BLaER1 treated with 17β-estradiol and CSF1 and Interleukin-3, amounts not matched to agents 10 nM and 100 nM (cell line): ENCODE results near the gene NR1D2.
"Not testable (repeated sequence)": the region's sequence is repeated elsewhere in the genome, so short reads cannot be mapped to it uniquely, and the experiment has no call there.

ENCODE experiments used
- H3K27ac ChIP-seq, 11 experiments: shearing (Covaris generic); formaldehyde crosslinking; 2 replicates each; pipeline ENCODE4 v1.8.1; 2022
- H3K27me3 ChIP-seq, 11 experiments: shearing (Covaris generic); formaldehyde crosslinking; 2 replicates each; pipeline ENCODE4 v1.8.1; 2022
- H3K36me3 ChIP-seq, 11 experiments: shearing (Covaris generic); formaldehyde crosslinking; 2 replicates each; pipeline ENCODE4 v1.8.1; 2022
- H3K4me1 ChIP-seq, 10 experiments: shearing (Covaris generic); formaldehyde crosslinking; 2 replicates each; pipeline ENCODE4 v1.8.1; 2022
- H3K4me2 ChIP-seq, 11 experiments: shearing (Covaris generic); formaldehyde crosslinking; 2 replicates each; pipeline ENCODE4 v1.8.1; 2022
- H3K4me3 ChIP-seq, 10 experiments: shearing (Covaris generic); formaldehyde crosslinking; 2 replicates each; pipeline ENCODE4 v1.8.1; 2022
- H3K9ac ChIP-seq, 11 experiments: shearing (Covaris generic); formaldehyde crosslinking; 2 replicates each; pipeline ENCODE4 v1.8.1; 2022
- H3K9me3 ChIP-seq, 11 experiments: shearing (Covaris generic); formaldehyde crosslinking; replicated peaks in 1 of 11; 2 replicates each; pipeline ENCODE4 v1.8.1; 2022
- H4K20me1 ChIP-seq, 11 experiments: shearing (Covaris generic); formaldehyde crosslinking; 2 replicates each; pipeline ENCODE4 v1.8.1; 2022
- Cebpa-rat ChIP-seq, 11 experiments: shearing (Covaris generic); IDR thresholded peaks; 2 replicates each; pipeline ENCODE4 v1.8.1; 2022

The NR1D2 gene

GRCh38 chr3:23944861-23945662 lies at the start of gene NR1D2:
Gene NR1D2 (plus strand): TSS chr3:23945286. CDS start chr3:23945579, 293 bp downstream.
- Histone ChIP-seq H3K27me3 (peaks cover 6 to 28% (median 20%) of the 10 kb centered on the region in 11 experiments; a peak in 20 of 22 replicates), H3K27ac (peak within 1 kb of the TSS; percentile 84 to 97 (median 87)), H3K4me2 (peak within 1 kb of the TSS; percentile 85 to 95 (median 89)), H3K9ac (peak within 1 kb of the TSS; percentile 86 to 98 (median 89)), H3K9me3 (no peaks in the 10 kb centered on the region), H3K4me3 (peak within 1 kb of the TSS; percentile 68 to 88 (median 76)), H3K4me1 (peaks cover 13 to 20% (median 18%) of the 10 kb centered on the region in 10 experiments; a peak in 19 of 20 replicates), H3K36me3 (no peaks in the 10 kb centered on the region; a peak in 1 of 22 replicates), H4K20me1 (peaks cover 0 to 40% (median 32%) of the 10 kb centered on the region in 11 experiments; a peak in 11 of 22 replicates)
- TF ChIP-seq Cebpa-rat (IDR thresholded peaks at IDR 0.05) = no peak

DNA sequence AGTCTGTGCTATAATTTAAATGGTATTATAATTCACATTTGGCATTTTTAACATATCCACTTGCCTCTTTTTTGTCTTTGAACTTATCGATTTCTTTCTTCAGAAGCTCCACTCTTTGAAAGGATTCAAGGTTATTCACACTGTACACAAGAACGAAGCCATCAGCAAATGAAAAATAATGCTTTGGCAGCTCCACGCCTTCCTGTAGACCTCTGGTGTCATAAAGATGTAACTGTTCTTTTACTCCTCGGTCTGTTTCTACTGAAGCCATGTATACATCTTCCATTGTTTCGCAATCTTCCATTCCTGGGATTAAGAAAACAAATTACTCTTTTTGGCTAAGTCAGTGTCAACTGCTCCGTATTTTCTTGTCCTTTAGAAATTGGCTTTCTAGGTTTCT lies 44.3 kb upstream of the NR1D2 start:
- Histone ChIP-seq H3K27me3 (no peaks in the 10 kb centered on the region), H3K4me3 (no peak overlapping the region), H3K27ac (no peak overlapping the region), H4K20me1 (peaks cover 0 to 9% (median 0%) of the 10 kb centered on the region in 11 experiments; a peak in 1 of 22 replicates), H3K9me3 (peaks cover 0 to 18% (median 9%) of the 10 kb centered on the region in 11 experiments; a peak in 14 of 22 replicates), H3K4me1 (no peaks in the 10 kb centered on the region), H3K36me3 (peaks cover 62 to 88% (median 78%) of the 10 kb centered on the region in 11 experiments), H3K9ac (no peak overlapping the region), H3K4me2 (no peak overlapping the region)
- TF ChIP-seq Cebpa-rat (IDR thresholded peaks at IDR 0.05) = peak in 8 of 11 experiments; percentile 32 to 81 (median 62); a peak in 10 of 22 replicates

- Histone ChIP-seq H3K27me3 (no peaks in the 10 kb centered on the region), H3K9ac (no peak overlapping the region), H3K36me3 (peaks cover 50 to 91% (median 62%) of the 10 kb centered on the region in 11 experiments), H3K4me3 (no peak overlapping the region), H3K9me3 (peaks cover 0 to 6% (median 0%) of the 10 kb centered on the region in 11 experiments; a peak in 2 of 22 replicates), H3K4me2 (no peak overlapping the region), H3K4me1 (no peaks in the 10 kb centered on the region), H4K20me1 (no peaks in the 10 kb centered on the region), H3K27ac (no peak overlapping the region)
- TF ChIP-seq Cebpa-rat (IDR thresholded peaks at IDR 0.05) = no peak
Measured at GRCh38 chr3:23904545-23904944, 40.5 kb upstream of the NR1D2 start.

DNA sequence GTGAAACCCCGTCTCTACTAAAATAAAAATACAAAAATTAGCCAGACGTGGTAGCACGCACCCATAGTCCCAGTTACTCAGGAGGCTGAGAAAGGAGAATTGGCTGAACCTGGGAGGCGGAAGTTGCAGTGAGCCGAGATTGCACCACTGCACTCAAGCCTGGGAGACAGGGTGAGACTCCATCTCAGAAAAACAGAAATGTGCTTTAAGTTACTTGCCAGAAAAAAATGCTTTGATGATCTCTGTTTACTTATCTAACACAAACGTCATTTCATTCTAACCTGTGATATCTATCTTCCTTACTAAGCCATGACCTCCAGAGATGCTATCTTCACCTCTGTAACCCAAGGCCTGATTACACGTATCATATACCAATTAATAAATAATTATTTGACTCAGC lies 35.7 kb upstream of the NR1D2 start:
- H3K36me3 ChIP-seq = peaks cover 25 to 66% (median 37%) of the 10 kb centered on the region in 11 experiments
- 0 out of 22 replicates have a peak, but pooled peaks cover 0 to 5% (median 0%) of the 10 kb centered on the region in 11 experiments for H4K20me1 ChIP-seq
- no peak for TF ChIP-seq Cebpa-rat (IDR thresholded peaks at IDR 0.05)
- H3K27me3 ChIP-seq = no peaks in the 10 kb centered on the region
- peaks cover 0 to 9% (median 7%) of the 10 kb centered on the region in 10 experiments; a peak in 10 of 20 replicates for H3K4me1 ChIP-seq
- no peak overlapping the region for H3K9ac ChIP-seq
- H3K4me3 ChIP-seq = no peak overlapping the region
- H3K4me2 ChIP-seq = no peak overlapping the region
- H3K27ac ChIP-seq = no peak overlapping the region
- 0 out of 22 replicates have a peak, but pooled peaks cover 0 to 6% (median 0%) of the 10 kb centered on the region in 11 experiments for H3K9me3 ChIP-seq

DNA sequence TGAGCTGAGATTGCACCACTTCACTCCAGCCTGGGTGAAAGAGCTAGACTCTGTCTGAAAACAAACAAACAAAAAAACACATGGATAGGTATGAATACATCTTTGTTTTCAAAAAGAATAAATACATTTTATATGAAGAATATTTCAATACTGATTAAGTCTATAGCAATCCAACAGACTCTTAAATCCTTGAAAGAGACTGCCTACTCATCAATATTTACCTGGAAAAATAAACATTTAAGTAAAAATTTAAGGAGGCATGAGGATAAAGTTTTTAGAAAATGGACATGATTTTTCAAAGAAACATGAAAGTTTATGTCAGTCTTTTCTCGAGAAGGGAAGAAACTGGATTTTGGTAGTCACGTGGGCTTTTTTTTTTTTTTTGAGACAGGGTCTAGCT lies 33.7 kb upstream of the NR1D2 start:
- no peak overlapping the region for H3K4me3 ChIP-seq
- no peak for TF ChIP-seq Cebpa-rat (IDR thresholded peaks at IDR 0.05)
- H3K27me3 ChIP-seq = peaks cover 0 to 20% (median 17%) of the 10 kb centered on the region in 11 experiments; a peak in 17 of 22 replicates
- no peak overlapping the region for H3K9ac ChIP-seq
- 0 out of 22 replicates have a peak, but pooled peaks cover 0 to 6% (median 0%) of the 10 kb centered on the region in 11 experiments for H3K9me3 ChIP-seq
- H3K4me1 ChIP-seq = peaks cover 11 to 29% (median 27%) of the 10 kb centered on the region in 10 experiments; a peak in 19 of 20 replicates
- H3K4me2 ChIP-seq = no peak overlapping the region
- H4K20me1 ChIP-seq = peaks cover 0 to 15% (median 9%) of the 10 kb centered on the region in 11 experiments; a peak in 6 of 22 replicates
- peaks cover 21 to 47% (median 31%) of the 10 kb centered on the region in 11 experiments for H3K36me3 ChIP-seq
- no peak overlapping the region for H3K27ac ChIP-seq

GRCh38 chr3:23912335-23912734 lies 32.8 kb upstream of the NR1D2 start:
- not testable (repeated sequence) for H3K4me3 ChIP-seq, H3K4me2 ChIP-seq, H3K9me3 ChIP-seq, H3K9ac ChIP-seq, H3K27ac ChIP-seq
- peaks cover 11 to 29% (median 27%) of the 10 kb centered on the region in 10 experiments; a peak in 19 of 20 replicates for H3K4me1 ChIP-seq
- peaks cover 21 to 40% (median 29%) of the 10 kb centered on the region in 11 experiments for H3K36me3 ChIP-seq
- peaks cover 0 to 15% (median 10%) of the 10 kb centered on the region in 11 experiments; a peak in 7 of 22 replicates for H4K20me1 ChIP-seq
- H3K27me3 ChIP-seq = peaks cover 0 to 23% (median 20%) of the 10 kb centered on the region in 11 experiments; a peak in 17 of 22 replicates

DNA sequence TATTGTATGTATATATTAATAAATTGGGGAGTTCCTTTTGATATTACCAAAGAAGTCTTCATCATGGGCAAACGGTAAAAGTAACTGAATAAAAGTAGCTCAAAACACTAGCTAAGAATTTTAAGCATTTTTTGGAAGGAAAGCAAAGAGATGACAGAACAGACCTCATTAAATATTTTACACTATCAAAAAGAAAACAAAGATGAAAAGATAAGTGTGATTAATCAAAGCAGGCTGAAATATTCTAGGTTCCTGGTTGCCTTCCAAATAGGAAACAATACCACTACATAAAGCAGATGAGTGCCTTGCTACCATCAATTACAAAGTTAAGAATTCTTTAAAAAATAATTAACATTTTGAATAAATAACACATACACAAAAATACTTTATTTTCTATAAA lies 31.9 kb upstream of the NR1D2 start:
- Histone ChIP-seq H3K9me3 (0 out of 22 replicates have a peak, but pooled peaks cover 0 to 6% (median 0%) of the 10 kb centered on the region in 11 experiments), H4K20me1 (peaks cover 5 to 24% (median 16%) of the 10 kb centered on the region in 11 experiments; a peak in 21 of 22 replicates), H3K4me2 (no peak overlapping the region), H3K27ac (no peak overlapping the region), H3K4me3 (no peak overlapping the region), H3K4me1 (peaks cover 11 to 29% (median 27%) of the 10 kb centered on the region in 10 experiments; a peak in 19 of 20 replicates), H3K9ac (no peak overlapping the region), H3K27me3 (peaks cover 0 to 23% (median 20%) of the 10 kb centered on the region in 11 experiments; a peak in 17 of 22 replicates), H3K36me3 (peaks cover 27 to 43% (median 33%) of the 10 kb centered on the region in 11 experiments)
- TF ChIP-seq Cebpa-rat (IDR thresholded peaks at IDR 0.05) = no peak

- Histone ChIP-seq H3K9me3 (0 out of 22 replicates have a peak, but pooled peaks cover 0 to 6% (median 0%) of the 10 kb centered on the region in 11 experiments), H3K9ac (no peak overlapping the region), H3K27ac (no peak overlapping the region), H3K27me3 (peaks cover 0 to 23% (median 20%) of the 10 kb centered on the region in 11 experiments; a peak in 17 of 22 replicates), H3K4me3 (no peak overlapping the region), H3K4me2 (peak overlapping the region; percentile 5 to 98 (median 89); a peak in 14 of 22 replicates), H3K4me1 (peaks cover 17 to 38% (median 34%) of the 10 kb centered on the region in 10 experiments), H4K20me1 (peaks cover 15 to 33% (median 26%) of the 10 kb centered on the region in 11 experiments; a peak in 21 of 22 replicates), H3K36me3 (peaks cover 34 to 43% (median 36%) of the 10 kb centered on the region in 11 experiments)
- TF ChIP-seq Cebpa-rat (IDR thresholded peaks at IDR 0.05) = no peak
Measured at GRCh38 chr3:23913873-23914743, 31.0 kb upstream of the NR1D2 start.
